Transverse colon (tissue), 4 donors: ENCODE data around the gene TMEM222. TPM values are rescaled to one million over a fixed set of nuclear protein-coding genes. Genes with fewer than 3 reads are reported as not detected.
A peak's percentile ranks its signal among the peaks of the same experiment; 100 is the strongest.

Experiments used
- DNase-seq: peaks from one replicate; pipeline ENCODE4 v3.0.0-alpha.2; 2019
- H3K27ac ChIP-seq, 4 donors: fragments of 200-600 bp; sonication (generic); 2 replicates each; pipeline ENCODE4 v1.5.1; 2016 to 2018; ENCODE audit warnings: inconsistent platforms in 4 of 4
- H3K27me3 ChIP-seq: fragments of 200-600 bp; sonication (generic); 2 replicates; pipeline ENCODE4 v1.5.1; 2017; ENCODE audit warnings: inconsistent platforms
- H3K36me3 ChIP-seq, 4 donors: fragments of 200-600 bp; sonication (generic); 2 replicates each; pipeline ENCODE4 v1.5.1; 2017 to 2019; ENCODE audit warnings: inconsistent platforms in 4 of 4
- H3K4me1 ChIP-seq, 4 donors: fragments of 200-600 bp; sonication (generic); 2 replicates each; pipeline ENCODE4 v1.5.1; 2017 to 2020; ENCODE audit warnings: inconsistent platforms in 4 of 4
- H3K4me3 ChIP-seq, 4 donors: fragments of 200-600 bp; sonication (generic); 1 replicate in 1 of 4; 2 replicates in 3 of 4; pipeline versions ENCODE4 v1.5.1 to v1.6.1; 2017 to 2019; ENCODE audit warnings: inconsistent platforms in 4 of 4
- H3K9me3 ChIP-seq, 2 donors: fragments of 200-600 bp; sonication (generic); 2 replicates each; pipeline ENCODE4 v1.5.1; 2017 to 2019; ENCODE audit warnings: inconsistent platforms in 2 of 2
- EP300 ChIP-seq: sonication (generic); formaldehyde crosslinking; IDR thresholded peaks from one replicate; pipeline ENCODE4 v1.6.1; 2017; ENCODE audit warnings: antibody characterized with exemption, low read depth
- POLR2A ChIP-seq: fragments of 450-650 bp; IDR thresholded peaks from one replicate; pipeline ENCODE4 v1.6.1; 2016; ENCODE audit warnings: antibody characterized with exemption, mild to moderate bottlenecking, moderate library complexity
- POLR2AphosphoS5 ChIP-seq, 3 donors: sonication (generic); formaldehyde crosslinking; IDR thresholded peaks; one replicate each; pipeline ENCODE4 v1.6.1; 2016; ENCODE audit warnings: antibody characterized with exemption in 3 of 3
- WGBS, 2 donors: methylation state at CpG; one replicate each; pipeline ENCODE4 v1.1.5; 2018; ENCODE audit warnings: low coverage in 1 of 2; 5-methylcytosine and 5-hydroxymethylcytosine counted together
- in situ Hi-C, 4 donors: fragments of 200-750 bp; cut with MboI; loops; one replicate each; pipeline versions ENCODE4 v1.15.0 to v1.15.1; 2017; ENCODE audit warnings: low sequenced_read_pairs in 3 of 4, low pct_ligation_motif_present in 1 of 4, low pct_unique_long_range_greater_than_20kb in 1 of 4
- intact Hi-C: fragments of 100-400 bp; cut with DNase I; formaldehyde crosslinking; loops from one replicate; pipeline ENCODE4 v1.15.1; 2023; ENCODE audit warnings: low total_unique reads
- total RNA-seq, 4 donors: library from RNA; depleted of rRNA; stranded (reverse); fragments of >200 nt; gene quantifications; one replicate each; pipeline ENCODE4 v1.1.0, GENCODE V29; 2016
- TF ChIP-seq, protein P1 (sequence below), 5 experiments: fragments of 200-600 bp in 3 of 5; fragments of 450-650 bp in 2 of 5; sonication (generic) in 3 of 5; IDR thresholded peaks; 1 replicate in 2 of 5; 2 replicates in 3 of 5; pipeline ENCODE4 v1.5.1; 2016 to 2017; ENCODE audit warnings: antibody characterized with exemption in 5 of 5, inconsistent platforms in 3 of 5, mild to moderate bottlenecking in 2 of 5, moderate library complexity in 1 of 5

TMEM222 gene
- total RNA-seq, 4 donors from 2014 or later, result 14.6 to 41.0 (median 22.3) TPM

DNA sequence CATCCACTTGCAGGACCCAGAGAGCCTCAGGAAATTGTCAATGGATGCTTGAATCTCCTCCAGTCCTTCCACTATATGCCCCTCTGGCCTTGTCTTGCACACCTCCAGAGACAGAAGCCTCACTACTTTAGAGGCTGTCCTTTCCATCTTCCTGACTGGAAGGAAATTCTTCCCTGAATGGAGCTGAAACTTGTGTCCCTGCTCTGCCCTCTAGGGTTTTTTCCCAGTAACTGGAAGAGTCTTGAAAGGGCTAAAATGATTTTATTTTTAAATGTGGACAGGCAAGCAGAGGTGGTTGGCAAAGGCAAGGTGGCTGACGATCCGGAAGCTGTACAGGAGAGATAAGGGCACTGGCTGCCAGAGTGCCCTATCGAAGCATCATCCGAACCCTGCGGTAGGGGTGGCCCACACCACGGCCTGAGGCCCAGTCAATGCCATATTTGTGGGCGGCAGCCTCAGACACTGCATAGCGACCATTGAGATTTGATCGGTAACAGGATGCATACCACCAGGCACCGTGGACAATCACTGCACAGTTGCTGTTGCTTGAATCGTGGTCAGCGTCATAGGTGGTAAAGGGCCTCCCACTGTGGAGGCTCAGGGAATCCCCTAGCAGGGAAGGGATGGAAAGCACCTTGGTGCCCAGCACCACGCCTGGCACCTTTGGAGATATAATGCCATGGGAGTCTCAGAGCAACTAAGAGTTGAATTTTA, 47.1 kb downstream of the TMEM222 start:
- 71% methylated on average over 10 of the region's 13 CpGs; no CpG with 5 or more reads in 1 of the 2 donors for WGBS, 2 donors
- no peak overlapping the region for H3K4me3 ChIP-seq
- intact Hi-C loops, result no loop called here
- H3K36me3 ChIP-seq, result no peaks in the 10 kb centered on the region
- TF ChIP-seq, protein P1, sequence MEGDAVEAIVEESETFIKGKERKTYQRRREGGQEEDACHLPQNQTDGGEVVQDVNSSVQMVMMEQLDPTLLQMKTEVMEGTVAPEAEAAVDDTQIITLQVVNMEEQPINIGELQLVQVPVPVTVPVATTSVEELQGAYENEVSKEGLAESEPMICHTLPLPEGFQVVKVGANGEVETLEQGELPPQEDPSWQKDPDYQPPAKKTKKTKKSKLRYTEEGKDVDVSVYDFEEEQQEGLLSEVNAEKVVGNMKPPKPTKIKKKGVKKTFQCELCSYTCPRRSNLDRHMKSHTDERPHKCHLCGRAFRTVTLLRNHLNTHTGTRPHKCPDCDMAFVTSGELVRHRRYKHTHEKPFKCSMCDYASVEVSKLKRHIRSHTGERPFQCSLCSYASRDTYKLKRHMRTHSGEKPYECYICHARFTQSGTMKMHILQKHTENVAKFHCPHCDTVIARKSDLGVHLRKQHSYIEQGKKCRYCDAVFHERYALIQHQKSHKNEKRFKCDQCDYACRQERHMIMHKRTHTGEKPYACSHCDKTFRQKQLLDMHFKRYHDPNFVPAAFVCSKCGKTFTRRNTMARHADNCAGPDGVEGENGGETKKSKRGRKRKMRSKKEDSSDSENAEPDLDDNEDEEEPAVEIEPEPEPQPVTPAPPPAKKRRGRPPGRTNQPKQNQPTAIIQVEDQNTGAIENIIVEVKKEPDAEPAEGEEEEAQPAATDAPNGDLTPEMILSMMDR (IDR thresholded peaks at IDR 0.05), result peak in 1 of 5 experiments; percentile 6
- TF ChIP-seq POLR2AphosphoS5 (IDR thresholded peaks at IDR 0.05), result no peak
- H3K27ac ChIP-seq, result no peak overlapping the region
- H3K9me3 ChIP-seq, result no peaks in the 10 kb centered on the region
- H3K4me1 ChIP-seq, result peaks cover 15 to 34% (median 18%) of the 10 kb centered on the region in 4 donors
- H3K27me3 ChIP-seq, result no peaks in the 10 kb centered on the region
- in situ Hi-C loops, result no loop called here
- no peak for DNase-seq

DNA sequence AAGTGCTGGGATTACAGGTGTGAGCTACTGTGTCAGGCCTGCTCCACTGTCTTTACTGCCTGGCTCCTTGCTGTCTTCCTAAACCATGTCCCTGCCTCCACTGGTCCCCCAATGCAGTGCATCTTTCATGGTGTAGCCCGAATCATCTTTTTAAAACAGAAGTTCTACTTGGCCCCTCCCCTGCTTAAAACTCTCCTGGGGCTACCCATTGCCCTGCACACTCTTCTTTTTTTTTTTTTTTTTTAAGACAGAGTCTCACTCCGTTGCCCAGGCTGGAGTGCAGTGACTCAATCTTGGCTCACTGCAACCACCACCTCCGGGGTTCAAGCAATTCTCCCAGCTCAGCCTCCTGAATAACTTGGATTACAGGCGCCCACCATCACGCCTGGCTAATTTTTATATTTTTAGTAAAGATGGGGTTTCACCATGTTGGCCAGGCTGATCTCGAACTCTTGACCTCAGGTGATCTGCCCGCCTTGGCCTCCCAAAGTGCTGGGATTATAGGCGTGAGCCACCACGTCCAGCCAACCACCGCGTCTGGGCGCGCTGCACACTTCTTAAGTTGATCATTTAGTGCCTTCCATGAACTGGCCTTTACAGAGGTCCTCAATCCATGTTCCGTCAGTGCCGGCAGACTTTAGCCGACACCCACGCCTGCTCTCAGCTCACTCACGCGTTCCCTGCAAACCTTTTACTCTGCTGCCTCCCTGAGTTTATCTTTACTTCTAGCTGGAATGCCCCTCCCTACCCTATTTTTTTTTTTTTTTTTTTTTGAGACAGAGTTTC, 50.3 kb downstream of the TMEM222 start:
- intact Hi-C loops (no loop called here), in situ Hi-C loops (no loop called here)
- Histone ChIP-seq H3K27me3 (no peaks in the 10 kb centered on the region), H3K36me3 (no peaks in the 10 kb centered on the region), H3K9me3 (no peaks in the 10 kb centered on the region), H3K4me1 (peaks cover 4 to 14% (median 5%) of the 10 kb centered on the region in 4 donors), H3K27ac (no peak overlapping the region), H3K4me3 (no peak overlapping the region)
- DNase-seq, result no peak
- no peak for TF ChIP-seq POLR2AphosphoS5 (IDR thresholded peaks at IDR 0.05)
- TF ChIP-seq EP300, result no peak
- TF ChIP-seq POLR2A, result no peak
- TF ChIP-seq, protein P1 (IDR thresholded peaks at IDR 0.05), result no peak
- 87 to 90% methylated on average over 10 to 19 of the region's 19 CpGs for whole genome bisulfite sequencing, 2 donors

DNA sequence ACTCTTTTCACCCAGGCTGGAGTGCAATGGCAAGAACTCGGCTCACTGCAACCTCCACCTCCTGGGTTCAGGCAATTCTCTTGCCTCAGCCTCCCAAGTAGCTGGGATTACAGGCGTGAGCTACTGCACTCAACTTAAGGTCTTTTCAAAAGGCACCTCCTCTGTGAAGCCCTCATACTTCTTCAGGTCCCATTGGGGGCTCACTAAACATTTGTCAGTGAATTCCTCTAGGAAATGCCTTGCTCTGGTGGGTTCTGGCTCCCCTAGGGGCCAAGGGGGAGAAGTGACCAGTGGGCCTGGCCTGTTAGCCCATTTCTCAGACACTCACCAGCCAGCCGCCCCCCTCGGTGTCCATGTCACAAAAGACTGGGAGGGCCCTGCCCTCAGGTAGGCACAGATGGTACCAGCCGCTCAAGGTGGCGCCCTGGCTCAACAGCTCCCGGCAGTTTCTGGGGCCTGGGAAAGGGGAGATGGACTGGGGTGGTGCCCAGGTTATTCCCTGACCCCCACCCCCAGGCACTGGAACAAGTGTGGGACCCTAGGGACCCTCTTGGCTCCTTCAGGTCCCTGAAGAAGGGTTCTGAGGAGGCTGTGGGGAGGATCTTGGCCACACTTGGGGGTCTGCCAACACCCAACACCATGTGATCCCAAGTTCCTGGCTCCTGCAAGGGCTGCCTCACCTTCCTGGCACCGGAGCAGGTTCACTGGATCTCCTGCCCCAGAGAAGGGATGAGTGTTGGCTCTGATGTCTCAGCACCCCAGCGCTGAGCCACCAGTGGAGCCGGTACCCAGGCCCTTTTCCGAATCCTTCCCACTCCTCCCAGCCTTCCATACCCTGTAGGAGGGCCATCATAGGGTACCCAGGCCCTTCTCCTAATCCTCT, 51.1 kb downstream of the TMEM222 start:
- WGBS, 2 donors, result 89% methylated on average over 9 of the region's 11 CpGs; no CpG with 5 or more reads in 1 of the 2 donors

More for the DNA sequence above, 51.1 kb downstream of the TMEM222 start:
- in situ Hi-C loops (no loop called here), intact Hi-C loops (no loop called here)
- Histone ChIP-seq H3K27me3 (no peaks in the 10 kb centered on the region), H3K4me1 (peaks cover 0 to 6% (median 0%) of the 10 kb centered on the region in 4 donors), H3K4me3 (no peak overlapping the region), H3K36me3 (no peaks in the 10 kb centered on the region), H3K27ac (no peak overlapping the region), H3K9me3 (no peaks in the 10 kb centered on the region)
- no peak for DNase-seq
- TF ChIP-seq POLR2A, result no peak
- TF ChIP-seq POLR2AphosphoS5 (IDR thresholded peaks at IDR 0.05), result no peak
- TF ChIP-seq EP300, result no peak
- TF ChIP-seq, protein P1 (IDR thresholded peaks at IDR 0.05), result no peak
